Fibroblast of the conjunctiva (primary cell): ENCODE data around the gene LRMDA.

Experiments used
- DNase-seq: peaks from one replicate; pipeline ENCODE4 v3.0.0-alpha.2; 2010; ENCODE audit warnings: low read depth

LRMDA gene

DNA sequence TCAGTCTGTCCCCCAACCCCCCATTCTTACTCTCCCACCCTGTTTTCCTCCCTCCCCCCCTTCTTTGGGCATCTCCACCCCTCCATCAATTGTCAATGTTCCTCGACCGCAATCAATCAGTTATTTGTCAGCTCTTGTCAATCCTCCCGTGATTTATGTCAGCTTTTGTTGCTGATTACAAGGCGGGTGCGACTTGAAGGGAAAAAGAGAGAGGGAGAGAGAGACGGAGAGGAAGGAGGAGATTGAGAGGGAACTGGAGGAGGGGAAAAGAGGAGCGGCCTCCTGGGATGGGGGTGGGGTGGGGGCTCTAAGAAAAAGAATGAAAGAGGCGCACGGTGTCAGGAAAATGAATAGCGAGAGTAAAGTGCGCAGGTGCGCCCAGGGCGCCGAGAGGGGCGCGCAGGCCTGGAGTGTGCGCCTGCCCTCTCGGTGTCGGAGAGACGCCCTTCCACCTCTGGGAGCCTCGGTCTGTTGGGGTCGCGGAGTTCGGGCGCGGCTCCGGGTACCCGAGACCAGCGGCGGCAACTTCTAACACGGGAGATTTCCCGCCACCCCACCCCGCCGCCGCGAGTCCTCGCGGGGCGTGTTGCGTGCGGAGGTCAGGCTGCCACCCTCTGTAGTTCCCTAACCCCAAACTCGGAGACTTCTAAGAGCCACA is 28.8 kb upstream of the LRMDA start:
- DNase-seq: no peak

DNA sequence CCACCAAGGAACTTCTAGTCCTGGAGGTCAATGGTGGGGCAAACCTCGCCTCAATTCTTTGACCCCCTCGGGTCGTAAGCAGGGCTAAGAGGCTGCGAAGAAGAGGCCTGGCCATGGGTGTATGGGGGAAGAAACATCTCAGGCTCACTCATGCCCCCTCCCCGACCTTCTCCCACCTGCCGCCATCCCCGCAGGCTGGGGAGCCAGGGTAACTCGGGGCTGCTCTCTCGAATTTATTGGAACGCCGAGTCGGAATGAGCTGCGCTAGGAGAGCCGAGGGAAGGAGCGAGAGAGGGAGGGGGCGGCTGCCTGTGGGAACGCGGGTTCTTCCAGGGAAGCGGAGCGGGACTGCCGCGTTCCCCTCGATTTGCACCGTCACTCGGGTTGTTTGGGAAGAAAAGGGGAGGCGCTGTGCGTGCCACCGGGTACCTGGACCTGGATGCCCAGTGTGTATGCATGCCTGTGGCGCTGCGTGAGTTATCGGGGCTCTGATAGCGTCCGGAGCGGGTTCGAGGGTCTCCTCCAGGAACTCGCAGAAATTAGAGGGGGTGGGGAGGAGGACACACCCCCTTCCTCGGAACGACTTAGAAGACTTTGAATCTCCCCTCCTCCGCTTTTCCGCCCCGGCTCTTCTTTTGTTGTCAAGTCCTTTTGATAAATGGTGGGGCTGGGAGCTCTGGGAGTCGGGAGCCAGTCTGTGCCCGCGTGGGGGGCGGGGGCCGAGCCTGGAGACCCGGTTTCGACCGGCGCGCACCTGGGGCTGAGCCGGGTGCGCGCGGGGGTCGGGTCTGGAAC is 28.1 kb upstream of the LRMDA start:
- no peak for DNase-seq

DNA sequence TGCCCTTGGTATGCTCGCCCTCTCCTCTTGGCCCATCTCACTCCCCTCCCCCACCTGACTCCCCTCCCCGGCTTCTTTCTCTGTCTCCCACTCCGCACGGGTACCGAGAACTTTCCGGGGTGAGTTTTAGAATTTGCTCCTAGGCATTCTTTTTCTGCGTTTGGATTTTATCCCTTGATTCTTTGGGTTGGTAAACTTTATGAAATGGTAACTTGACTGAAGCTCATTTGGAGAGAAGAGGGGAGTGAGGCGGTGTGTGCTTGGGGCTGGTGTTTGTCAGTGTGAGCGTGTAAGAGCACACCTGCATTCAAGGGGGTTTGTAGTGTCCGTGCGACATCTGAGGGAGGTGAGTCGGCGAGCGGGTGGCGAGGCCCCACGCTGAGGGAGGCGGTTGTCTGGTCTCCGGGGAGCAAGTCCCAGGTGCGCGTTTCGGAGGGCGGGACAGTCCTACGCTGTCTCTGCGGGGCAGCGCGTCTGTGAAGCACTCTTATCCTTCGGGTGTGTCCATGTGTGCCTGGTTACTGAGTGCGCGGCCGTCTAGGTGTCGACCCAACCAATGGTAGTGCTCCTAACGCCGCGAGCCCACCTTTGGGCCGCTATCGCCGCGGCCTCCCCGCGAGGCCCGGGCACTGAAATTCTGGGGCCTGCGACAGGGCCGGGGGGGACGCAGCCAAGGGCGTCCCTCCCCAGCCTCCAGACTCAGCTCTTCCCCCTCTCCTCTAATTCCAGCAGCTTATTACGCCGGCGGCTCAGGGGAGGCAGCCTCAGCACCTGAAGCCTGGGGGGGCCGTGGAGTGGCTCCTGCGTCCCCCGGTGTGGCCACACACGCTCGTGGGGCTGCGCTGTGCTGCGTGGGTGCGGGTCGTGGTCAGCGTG is 27.2 kb upstream of the LRMDA start:
- no peak for DNase-seq

DNA sequence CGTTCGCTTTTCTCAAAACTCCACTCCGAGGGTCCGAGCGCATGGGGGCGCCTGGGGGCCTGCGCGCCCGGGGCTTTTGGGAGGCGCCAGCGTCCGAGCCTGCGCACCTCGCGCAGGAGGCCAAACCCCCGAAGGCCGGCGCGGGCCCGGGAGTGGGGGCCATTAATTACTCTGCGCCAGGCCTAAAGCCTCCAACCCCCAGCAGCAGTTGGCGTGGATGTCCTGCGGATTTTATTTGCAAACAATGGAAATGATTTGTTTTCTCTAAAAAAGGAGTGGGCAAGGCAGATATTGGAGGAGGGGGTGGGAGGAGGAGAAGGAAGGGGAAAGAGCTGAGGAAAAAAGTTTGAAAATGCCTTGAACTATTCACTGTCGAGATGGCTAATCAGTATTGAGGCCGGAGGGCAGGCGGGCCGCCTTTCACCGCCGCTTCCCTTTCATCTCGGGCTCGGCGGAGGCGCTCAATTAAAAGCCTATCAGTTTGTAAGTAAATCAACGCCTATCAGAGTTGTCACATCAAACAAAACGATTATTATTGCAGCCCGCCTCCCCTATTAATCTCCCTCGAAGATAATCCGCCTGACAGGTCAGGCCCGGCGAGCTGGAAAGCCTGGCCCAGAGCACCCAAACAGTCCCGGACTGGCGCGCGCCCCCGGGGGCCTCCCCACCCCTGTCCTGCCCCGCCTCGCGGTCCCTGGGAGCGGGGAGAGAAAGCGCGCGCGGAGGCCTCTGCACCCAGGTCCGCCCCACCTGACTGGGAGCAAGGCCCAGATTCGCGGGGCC is 26.4 kb upstream of the LRMDA start:
- DNase-seq: no peak

DNA sequence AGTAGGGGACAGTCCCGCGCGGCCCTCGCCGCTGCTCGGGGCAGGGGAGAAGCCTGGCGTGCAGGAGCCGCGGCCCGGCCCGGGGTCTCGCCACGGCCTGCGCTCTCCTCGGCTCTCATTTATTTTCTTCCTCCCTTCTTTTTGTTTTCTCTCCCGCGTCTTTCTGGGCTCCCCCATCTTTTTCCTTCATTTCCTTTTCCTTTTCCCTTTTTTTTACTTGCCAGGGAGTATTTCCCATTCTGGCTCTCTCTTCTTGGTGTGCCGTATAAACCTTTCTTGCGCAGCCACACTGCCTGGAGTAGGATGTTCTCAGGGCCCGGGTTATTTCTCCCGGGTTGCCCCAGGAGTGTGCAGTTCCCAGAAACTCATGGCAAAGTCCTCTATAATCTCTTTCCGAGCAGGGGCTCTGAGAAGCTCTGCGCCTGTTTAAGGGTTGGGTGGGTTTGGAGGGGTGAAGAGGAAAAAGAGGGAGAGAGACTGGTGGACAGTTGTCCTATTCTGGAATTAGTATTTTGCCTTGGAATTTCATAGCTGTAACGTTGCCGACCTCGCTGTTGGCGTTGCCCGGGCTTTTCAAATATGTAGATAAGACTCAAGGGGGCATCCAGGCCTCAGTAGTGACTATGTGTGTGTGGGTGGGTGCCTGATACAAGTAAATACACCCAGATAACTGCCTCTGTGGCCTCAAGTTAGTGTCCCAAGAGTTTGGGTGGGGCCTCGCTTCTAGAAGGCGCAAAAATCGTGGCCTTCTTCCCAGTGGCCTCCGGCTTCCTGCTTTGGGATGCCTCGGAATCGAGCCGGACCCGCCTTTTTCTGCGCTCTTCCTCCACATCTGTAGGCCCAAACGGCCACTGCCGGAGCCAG is 25.6 kb upstream of the LRMDA start:
- no peak for DNase-seq

DNA sequence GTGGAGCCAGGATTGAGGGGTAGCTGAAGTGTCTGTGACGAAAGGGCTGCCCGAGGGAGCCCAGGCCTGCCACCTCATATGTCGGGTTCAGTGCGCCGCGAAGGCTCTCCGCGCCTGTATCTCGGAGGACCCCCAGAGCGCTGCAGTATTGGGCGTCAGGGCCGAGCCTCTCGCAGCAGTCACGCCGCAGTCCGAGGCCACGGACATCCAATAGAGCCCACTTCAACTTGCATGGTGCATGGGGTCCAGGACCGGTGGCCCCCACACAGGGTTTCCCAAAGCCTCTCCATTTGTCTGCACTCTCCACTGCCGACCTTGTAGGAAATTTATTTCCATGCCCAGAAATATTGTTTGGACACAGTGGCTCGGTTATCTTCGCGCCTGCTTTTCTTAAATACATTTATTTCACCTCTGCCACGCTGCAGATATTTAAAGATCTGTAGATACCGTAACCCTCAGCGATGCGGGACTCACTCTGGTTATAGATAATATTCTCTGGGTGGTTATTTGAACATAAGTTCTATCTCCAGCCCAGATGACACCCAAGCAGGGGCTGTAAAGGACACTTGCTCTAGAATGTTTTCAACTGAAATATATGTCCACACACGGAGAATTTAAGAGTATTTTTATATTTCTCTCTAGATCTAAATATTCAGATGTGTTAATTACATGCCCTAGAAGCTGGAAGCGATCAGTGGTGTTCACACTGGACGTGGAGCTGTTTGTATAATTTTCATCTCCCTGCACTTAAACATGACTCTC is 24.8 kb upstream of the LRMDA start:
- DNase-seq: no peak

DNA sequence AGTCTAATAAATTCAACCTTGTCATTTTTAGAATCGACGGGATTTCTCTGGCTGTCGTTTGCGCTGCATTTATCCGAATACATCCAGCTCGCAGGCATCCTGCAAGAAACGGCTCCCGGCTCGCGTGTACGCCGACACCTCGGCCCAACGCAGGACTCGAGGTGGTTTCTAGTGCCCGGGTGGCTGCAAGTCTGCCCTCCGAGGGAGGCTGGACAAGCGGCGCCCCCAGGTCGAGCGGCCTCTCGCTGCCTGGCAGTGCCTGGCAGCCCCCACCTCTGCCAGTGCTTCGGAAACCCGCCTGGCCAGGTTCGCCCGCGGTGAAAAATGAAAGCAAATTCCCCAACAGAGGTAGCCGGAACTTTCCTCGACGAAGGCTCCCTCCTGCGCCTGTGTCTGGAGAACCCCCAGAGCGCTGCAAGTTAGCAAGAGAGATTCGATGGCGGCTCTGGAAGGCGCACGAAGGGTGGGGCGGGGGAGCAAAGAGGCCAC is 24.2 kb upstream of the LRMDA start:
- no peak for DNase-seq

DNA sequence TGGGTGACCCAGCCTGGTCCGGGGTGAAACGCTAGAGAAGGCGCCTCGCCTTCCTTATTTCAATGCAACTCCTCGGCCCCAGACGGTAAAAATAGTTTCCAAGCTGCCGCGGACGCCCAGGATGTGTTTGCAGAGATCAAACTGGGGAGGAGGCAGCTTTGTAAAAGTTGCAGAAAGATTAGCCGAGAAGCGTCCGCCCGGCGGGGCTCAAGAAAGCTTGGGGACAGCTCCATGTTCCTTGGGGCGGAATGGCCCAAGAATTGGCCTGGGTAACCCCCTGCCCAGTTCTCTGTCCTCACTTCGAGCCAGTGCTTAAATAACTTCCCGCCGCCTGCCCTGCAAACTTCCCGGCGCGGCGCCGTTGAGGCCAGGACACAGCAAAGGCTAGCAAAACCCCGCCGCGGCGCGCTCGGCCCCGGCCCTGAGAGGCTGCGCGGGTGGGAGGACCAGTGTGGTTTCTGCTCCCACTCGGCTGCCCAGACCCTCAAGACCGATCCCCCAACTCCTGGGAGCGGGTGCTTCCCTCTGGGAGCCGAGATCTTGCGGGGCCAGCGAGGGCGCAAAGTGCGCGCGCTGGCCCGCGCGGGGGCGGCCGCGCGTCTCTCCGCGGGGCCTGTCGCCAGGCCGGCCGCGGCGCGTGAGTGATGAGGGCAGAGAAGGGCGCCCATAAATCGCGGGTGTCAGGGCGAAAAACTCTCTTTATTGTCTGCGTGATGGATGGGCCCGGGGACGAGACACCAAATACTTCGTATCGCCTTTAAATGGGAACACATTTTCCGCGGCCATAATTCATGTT is 23.5 kb upstream of the LRMDA start:
- DNase-seq: no peak

DNA sequence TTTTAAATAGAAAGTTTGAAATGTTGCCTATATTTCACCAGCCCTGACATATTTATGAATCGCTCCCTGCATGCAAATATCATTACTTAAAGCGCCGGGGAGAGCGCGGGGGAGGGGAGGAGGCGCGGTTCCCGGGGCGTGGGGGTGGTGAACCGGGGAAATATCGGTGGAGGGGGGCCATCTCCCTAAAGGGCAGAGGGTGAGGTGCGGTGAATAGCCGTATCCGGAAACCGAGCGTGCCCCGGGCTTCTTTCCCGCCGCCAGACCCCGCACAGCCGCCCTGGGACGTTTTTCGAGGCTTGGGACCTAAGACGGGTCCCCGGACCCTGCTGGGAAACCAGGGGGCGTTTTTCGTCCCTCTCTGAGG is 22.9 kb upstream of the LRMDA start:
- DNase-seq: no peak

DNA sequence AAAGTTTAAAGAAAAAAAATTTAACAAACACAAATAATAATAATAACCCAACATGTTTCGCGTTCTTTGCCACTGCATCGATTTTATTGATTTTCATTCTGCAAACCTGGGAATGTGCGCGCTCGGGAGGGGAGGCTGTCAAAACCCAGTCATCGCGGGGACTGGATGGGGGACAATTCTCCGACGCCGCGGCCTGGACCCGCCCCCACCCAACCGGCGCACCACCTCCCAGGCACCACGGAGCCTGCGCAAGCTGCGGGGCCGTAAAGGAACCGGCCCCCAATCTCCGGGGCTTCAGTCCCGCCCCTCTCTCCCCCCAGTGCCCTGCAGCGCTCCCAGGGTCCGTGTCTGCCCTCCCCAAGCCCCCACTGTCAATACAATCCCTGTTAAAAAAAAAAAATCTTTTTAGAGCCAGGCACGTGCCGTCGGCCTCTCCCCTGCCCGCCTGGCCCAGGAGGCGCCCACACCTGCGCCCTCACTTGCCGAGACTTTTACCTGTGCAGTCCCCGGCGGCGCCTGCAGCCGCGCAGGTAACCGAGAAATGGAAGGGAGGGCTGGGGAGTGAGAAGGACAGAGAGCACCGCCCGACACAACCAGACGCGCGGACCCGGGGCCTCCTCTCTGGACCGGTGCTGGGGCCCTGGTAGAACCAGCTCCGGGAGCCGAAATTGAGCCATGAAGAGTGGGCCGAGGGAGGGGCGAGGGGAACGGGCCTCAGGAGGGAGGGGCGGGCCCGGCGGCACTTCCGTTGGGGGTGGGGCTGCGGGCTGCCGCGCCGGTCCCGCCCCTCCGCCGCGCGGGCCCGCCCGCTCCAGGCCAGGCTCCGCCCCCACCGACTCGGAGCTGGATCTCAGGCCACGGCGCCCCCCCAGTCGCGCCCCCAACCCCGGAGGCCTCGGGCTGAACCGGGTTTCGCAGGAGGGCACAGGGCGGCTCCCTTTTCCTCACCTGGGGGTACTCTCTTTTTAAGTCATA is 22.2 kb upstream of the LRMDA start:
- DNase-seq: no peak

DNA sequence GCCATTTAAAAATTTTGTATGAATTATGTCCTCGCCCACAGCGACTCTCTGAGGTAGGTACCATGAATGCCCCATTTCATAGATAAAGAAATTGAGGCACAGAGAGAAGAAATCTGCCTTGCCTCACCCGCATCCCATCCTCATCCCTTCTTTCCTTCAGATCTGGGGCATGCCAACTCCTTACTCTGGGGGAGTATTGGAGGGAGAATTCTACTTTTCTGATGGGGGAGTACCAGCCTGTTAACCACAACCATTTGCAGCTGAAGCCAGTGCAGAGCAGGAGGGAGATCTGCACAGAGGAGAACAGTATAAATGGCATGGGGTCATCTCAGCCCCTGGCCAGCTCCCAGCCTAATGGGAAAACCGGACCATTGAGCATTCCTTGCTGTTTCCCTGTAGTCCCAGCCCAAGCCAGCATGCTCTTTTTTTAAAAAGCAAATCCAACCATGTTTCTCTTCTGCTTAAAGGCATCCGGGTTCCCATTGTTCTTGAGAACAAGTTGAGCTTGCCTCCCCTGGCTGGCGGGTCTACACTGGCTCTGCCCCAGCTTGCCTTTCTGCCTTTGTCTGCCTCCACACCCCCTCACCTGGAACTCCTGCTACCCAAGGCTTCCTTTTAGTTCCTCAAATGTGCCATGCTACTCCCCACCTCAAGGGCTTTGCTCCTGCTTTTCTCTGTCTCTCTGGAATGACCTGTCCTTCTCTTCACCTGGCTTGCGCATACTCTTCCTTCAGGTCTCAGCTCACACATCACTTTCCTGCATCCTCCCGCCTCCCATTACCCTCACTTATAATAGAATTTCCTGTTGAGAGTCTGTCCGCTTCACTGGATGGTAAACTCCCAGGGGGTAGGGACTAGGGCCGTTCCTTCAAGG is 21.1 kb upstream of the LRMDA start:
- no peak for DNase-seq

DNA sequence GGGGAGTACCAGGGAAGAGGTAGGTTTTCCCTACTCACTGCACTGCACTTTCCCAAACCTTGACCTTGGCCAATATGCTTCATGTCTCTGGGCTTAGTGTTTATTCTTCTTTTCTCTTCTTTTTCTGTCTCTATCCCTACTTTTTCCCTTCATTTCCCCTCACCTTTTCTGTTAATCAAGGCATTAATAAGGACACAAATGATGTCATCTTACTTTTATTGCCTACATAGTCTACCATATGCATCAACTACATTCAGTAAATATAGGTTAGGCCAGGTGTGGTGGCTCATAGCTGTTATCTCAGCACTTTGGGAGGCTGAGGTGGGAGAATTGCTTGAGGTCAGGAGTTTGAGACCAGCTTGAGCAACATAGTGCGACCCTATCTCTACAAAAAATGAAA is 16.9 kb upstream of the LRMDA start:
- no peak for DNase-seq

DNA sequence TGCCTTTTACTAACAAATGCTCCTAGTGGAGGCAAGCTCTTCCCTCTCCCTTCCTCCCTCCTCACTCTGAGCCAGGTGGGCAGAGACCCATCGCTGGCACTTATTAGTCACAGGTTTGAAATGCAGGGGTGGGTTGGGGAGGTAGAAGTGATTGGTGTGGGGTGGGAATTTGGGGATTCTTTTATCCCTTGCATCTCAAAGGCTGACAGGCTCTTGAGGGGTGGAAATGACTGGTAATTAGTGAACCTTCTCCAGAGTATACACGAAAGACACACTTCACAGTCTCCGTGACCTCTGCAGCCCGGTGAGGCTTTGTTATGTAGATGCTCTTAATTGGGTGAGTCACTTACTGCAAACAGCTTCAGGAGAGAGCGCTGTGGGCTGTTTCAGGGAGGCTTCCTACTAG is 13.9 kb upstream of the LRMDA start:
- DNase-seq: no peak

DNA sequence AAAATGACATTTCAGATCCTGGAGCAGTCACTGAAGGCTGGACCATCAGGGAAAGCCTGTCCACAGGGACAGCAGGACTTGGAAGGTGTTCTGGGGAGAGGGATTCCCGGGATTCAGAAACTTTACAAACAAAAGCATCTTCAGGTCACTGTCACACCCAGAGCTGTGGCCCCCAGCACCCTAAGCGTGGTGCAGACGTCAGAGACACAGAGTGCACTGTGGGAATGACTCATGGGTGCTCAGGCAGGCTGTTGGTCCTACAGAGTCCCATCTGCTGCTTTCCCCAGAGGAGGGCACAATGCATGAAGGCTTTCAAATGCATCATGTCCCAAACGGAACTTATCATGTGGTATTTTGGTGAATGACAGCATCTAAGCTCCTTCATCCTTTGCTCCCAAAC is 13.1 kb upstream of the LRMDA start:
- DNase-seq: no peak

DNA sequence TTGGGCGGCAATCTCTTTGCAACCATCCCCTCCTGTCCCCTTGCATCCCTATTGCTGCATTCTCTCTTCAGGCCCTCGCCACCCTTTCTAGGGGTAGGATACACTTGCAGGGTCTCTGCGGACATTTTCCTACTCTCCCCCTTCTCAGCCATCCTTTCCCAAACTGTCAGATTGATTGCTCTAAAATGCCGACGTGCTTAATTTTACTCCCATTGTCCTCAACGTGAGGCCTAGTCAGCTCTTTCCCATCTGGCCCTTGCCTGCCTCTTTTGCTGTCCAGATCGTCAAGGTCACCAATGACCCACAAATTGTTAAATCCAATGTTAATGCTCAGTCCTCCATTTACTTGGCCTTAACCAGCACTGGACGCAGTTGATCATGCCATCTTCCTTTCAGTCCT is 12.7 kb upstream of the LRMDA start:
- DNase-seq: no peak

DNA sequence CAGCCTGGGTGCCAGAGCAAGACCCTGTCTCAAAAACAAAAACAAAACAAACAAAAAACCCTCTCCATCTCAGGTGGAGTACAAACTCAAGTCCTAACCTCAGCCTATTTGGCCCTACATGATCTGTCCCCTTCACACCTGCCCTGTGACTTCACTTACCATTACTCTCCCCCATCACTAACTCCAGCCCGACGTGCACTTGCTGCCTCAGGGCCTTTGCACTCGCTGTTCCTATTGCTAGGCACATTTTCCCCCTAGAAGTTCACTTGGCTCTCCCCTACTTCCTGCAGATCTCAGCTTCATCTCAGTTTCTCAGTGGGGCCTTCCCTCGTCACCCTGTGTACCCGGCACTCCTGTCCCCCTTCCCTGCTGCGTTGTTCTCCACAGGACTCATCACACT is 8.5 kb upstream of the LRMDA start:
- DNase-seq: no peak

DNA sequence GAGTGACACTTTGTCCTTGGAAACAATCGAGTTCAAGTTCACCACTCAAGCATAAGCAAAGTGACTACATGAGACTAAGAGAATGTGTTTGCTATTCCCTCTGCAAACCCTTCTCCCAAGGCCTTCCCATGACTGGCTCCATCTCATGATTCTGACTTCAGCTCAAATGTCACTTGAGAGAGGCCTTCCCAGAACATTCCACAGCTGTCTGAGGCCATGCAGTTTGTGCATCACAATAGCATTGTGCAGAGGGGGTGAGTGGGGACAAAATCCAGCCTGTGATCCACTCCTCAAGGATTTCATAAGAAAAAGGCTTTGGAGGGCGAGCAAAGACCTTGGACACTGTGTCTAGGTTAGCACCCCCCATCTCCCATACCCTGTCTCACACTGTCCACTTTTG is 6.9 kb upstream of the LRMDA start:
- DNase-seq: no peak
